ENCODE measurements around the gene SMCHD1. TPM values are rescaled to one million over a fixed set of nuclear protein-coding genes. Genes with fewer than 3 reads are reported as not detected.

The SMCHD1 gene
- total RNA-seq, 1 donor from 2014 or later = 54.1 TPM

- Histone ChIP-seq H3K9me3 (no peaks in the 10 kb centered on the region), H3K27ac (no peak overlapping the region), H3K4me3 (no peak overlapping the region), H3K36me3 (no peaks in the 10 kb centered on the region), H3K27me3 (no peaks in the 10 kb centered on the region), H3K4me1 (peaks cover 11% of the 10 kb centered on the region)
- peak; percentile 31 for ATAC-seq
- no peak for DNase-seq
- TF ChIP-seq CTCF (IDR thresholded peaks at IDR 0.05) = no peak
- intact Hi-C loops (cut with DNase I) = no loop called here
Measured at GRCh38 chr18:2843146-2843545, 187.6 kb downstream of the SMCHD1 start.

- Histone ChIP-seq H3K27me3 (peaks cover 12% of the 10 kb centered on the region), H3K4me3 (no peak overlapping the region), H3K4me1 (peaks cover 11% of the 10 kb centered on the region), H3K27ac (no peak overlapping the region), H3K36me3 (no peaks in the 10 kb centered on the region), H3K9me3 (no peaks in the 10 kb centered on the region)
- intact Hi-C loops (cut with DNase I) = no loop called here
- peak; percentile 71 for ATAC-seq
- no peak for TF ChIP-seq CTCF (IDR thresholded peaks at IDR 0.05)
- DNase-seq = no peak
Measured at GRCh38 chr18:2845172-2845571, 189.6 kb downstream of the SMCHD1 start.

- Histone ChIP-seq H3K27ac (peak within 1 kb of the TSS; percentile 65), H3K9me3 (no peaks in the 10 kb centered on the region), H3K27me3 (peaks cover 19% of the 10 kb centered on the region), H3K4me1 (peaks cover 11% of the 10 kb centered on the region), H3K36me3 (no peaks in the 10 kb centered on the region), H3K4me3 (peak within 1 kb of the TSS; percentile 54)
- TF ChIP-seq CTCF (IDR thresholded peaks at IDR 0.05) = no peak
- ATAC-seq (peak; percentile 80), DNase-seq (peak; percentile 87)
- intact Hi-C loops (cut with DNase I) = no loop called here
Measured at GRCh38 chr18:2846636-2847316, 191.2 kb downstream of the SMCHD1 start, which contains the start of gene EMILIN2. TSS of gene EMILIN2 (plus strand) at chr18:2847006. CDS start at chr18:2847189, 183 bp downstream.

- peaks cover 11% of the 10 kb centered on the region for H3K4me1 ChIP-seq
- peak; percentile 42 for ATAC-seq
- peak; percentile 73 for DNase-seq
- H3K27ac ChIP-seq = peak overlapping the region; percentile 65
- intact Hi-C loops (cut with DNase I) = no loop called here
- H3K9me3 ChIP-seq = no peaks in the 10 kb centered on the region
- no peak for TF ChIP-seq CTCF (IDR thresholded peaks at IDR 0.05)
- peaks cover 19% of the 10 kb centered on the region for H3K27me3 ChIP-seq
- H3K36me3 ChIP-seq = no peaks in the 10 kb centered on the region
- peak overlapping the region; percentile 54 for H3K4me3 ChIP-seq
Measured at GRCh38 chr18:2847317-2848246, 192.1 kb downstream of the SMCHD1 start.

GRCh38 chr18:2848247-2849246, 193.0 kb downstream of the SMCHD1 start:
- peak overlapping the region; percentile 54 for H3K4me3 ChIP-seq
- no peak for ATAC-seq
- H3K36me3 ChIP-seq = no peaks in the 10 kb centered on the region
- peaks cover 19% of the 10 kb centered on the region for H3K27me3 ChIP-seq
- intact Hi-C loops (cut with DNase I) = no loop called here
- DNase-seq = no peak
- H3K9me3 ChIP-seq = no peaks in the 10 kb centered on the region
- H3K4me1 ChIP-seq = peaks cover 11% of the 10 kb centered on the region
- peak overlapping the region; percentile 65 for H3K27ac ChIP-seq
- TF ChIP-seq CTCF (IDR thresholded peaks at IDR 0.05) = no peak
